H9 (cell line): ENCODE results near the gene SLIT1. TPM values are rescaled to one million over a fixed set of nuclear protein-coding genes. Genes with fewer than 3 reads are reported as not detected.

Source experiments
- DNase-seq: peaks from one replicate; pipeline ENCODE4 v3.0.0-alpha.2; 2017
- H2AFZ ChIP-seq: one replicate; pipeline ENCODE4 v1.6.1; 2013; ENCODE audit warnings: mild to moderate bottlenecking, low read length, control low read depth, moderate library complexity
- H2AK5ac ChIP-seq: 2 replicates; pipeline ENCODE4 v1.6.1; 2013; ENCODE audit warnings: low read length, control low read depth, mixed read lengths; ENCODE audit not compliant: insufficient read length
- H2BK120ac ChIP-seq: one replicate; pipeline ENCODE4 v1.6.1; 2013; ENCODE audit warnings: low read depth, mild to moderate bottlenecking, low read length, control low read depth, inconsistent platforms; ENCODE audit not compliant: poor library complexity, severe bottlenecking
- H2BK12ac ChIP-seq: 2 replicates; pipeline ENCODE4 v1.6.1; 2013; ENCODE audit warnings: low read length, control low read depth, mixed read lengths, low read depth; ENCODE audit not compliant: insufficient read length
- H2BK15ac ChIP-seq: 2 replicates; pipeline ENCODE4 v1.6.1; 2013; ENCODE audit warnings: low read depth, low read length, control low read depth
- H2BK20ac ChIP-seq: one replicate; pipeline ENCODE4 v1.6.1; 2013; ENCODE audit warnings: low read depth, mild to moderate bottlenecking, low read length, control low read depth, inconsistent platforms; ENCODE audit not compliant: poor library complexity, severe bottlenecking
- H2BK5ac ChIP-seq: 2 replicates; pipeline ENCODE4 v1.6.1; 2013; ENCODE audit warnings: low read length, control low read depth, mixed read lengths; ENCODE audit not compliant: insufficient read length
- H3K14ac ChIP-seq: 2 replicates; pipeline ENCODE4 v1.6.1; 2013; ENCODE audit warnings: low read length, control low read depth; ENCODE audit not compliant: insufficient read depth
- H3K18ac ChIP-seq: 2 replicates; pipeline ENCODE4 v1.6.1; 2013; ENCODE audit warnings: low read depth, mild to moderate bottlenecking, mixed read lengths, low read length, control low read depth; ENCODE audit not compliant: insufficient read length
- H3K23ac ChIP-seq: 2 replicates; pipeline ENCODE4 v1.6.1; 2013; ENCODE audit warnings: low read length, control low read depth, mixed read lengths, low read depth; ENCODE audit not compliant: insufficient read length
- H3K23me2 ChIP-seq: 2 replicates; pipeline ENCODE4 v1.6.1; 2013; ENCODE audit warnings: low read depth, mild to moderate bottlenecking, mixed read lengths, low read length, control low read depth; ENCODE audit not compliant: insufficient read length, poor library complexity, severe bottlenecking
- H3K27ac ChIP-seq: 2 replicates; pipeline ENCODE4 v1.5.1; 2013; ENCODE audit warnings: low read length, control low read depth, mixed read lengths, low read depth; ENCODE audit not compliant: insufficient read length
- H3K27me3 ChIP-seq: 2 replicates; pipeline ENCODE4 v1.6.1; 2013; ENCODE audit warnings: low read length, control low read depth, inconsistent platforms; ENCODE audit not compliant: insufficient read depth
- H3K4ac ChIP-seq: 2 replicates; pipeline ENCODE4 v1.6.1; 2013; ENCODE audit warnings: low read depth, mild to moderate bottlenecking, control low read depth, inconsistent platforms, low read length, moderate library complexity
- H3K4me1 ChIP-seq: 2 replicates; pipeline ENCODE4 v1.6.1; 2013; ENCODE audit warnings: low read length, control low read depth, inconsistent platforms; ENCODE audit not compliant: insufficient read depth
- H3K4me2 ChIP-seq: 2 replicates; pipeline ENCODE4 v1.6.1; 2013; ENCODE audit warnings: low read length, control low read depth, mixed read lengths; ENCODE audit not compliant: insufficient read length, insufficient read depth
- H3K56ac ChIP-seq: 2 replicates; pipeline ENCODE4 v1.6.1; 2013; ENCODE audit warnings: low read depth, mild to moderate bottlenecking, mixed read lengths, low read length, control low read depth; ENCODE audit not compliant: insufficient read length
- H3K79me1 ChIP-seq: 2 replicates; pipeline ENCODE4 v1.6.1; 2013; ENCODE audit warnings: low read depth, mild to moderate bottlenecking, moderate library complexity, low read length, control low read depth, inconsistent platforms; ENCODE audit not compliant: insufficient read depth, poor library complexity, severe bottlenecking
- H3K79me2 ChIP-seq: 2 replicates; pipeline ENCODE4 v1.6.1; 2013; ENCODE audit warnings: low read length, control low read depth, inconsistent platforms; ENCODE audit not compliant: insufficient read depth
- H3K9ac ChIP-seq: 2 replicates; pipeline ENCODE4 v1.6.1; 2013; ENCODE audit warnings: low read length, control low read depth, mixed read lengths; ENCODE audit not compliant: insufficient read length; ENCODE audit errors: extremely low read depth
- H3K9me3 ChIP-seq: one replicate; pipeline ENCODE4 v1.6.1; 2013; ENCODE audit warnings: low read depth, low read length, inconsistent platforms; ENCODE audit not compliant: control insufficient read depth
- H3T11ph ChIP-seq: one replicate; pipeline ENCODE4 v1.6.1; 2013; ENCODE audit warnings: mild to moderate bottlenecking, low read length, control low read depth, inconsistent platforms
- H4K20me1 ChIP-seq: one replicate; pipeline ENCODE4 v1.6.1; 2013; ENCODE audit not compliant: control insufficient read depth, insufficient read length, insufficient read depth
- H4K5ac ChIP-seq: 2 replicates; pipeline ENCODE4 v1.6.1; 2013; ENCODE audit warnings: low read depth, mild to moderate bottlenecking, mixed read lengths, low read length, control low read depth; ENCODE audit not compliant: insufficient read length
- H4K8ac ChIP-seq: replicated peaks from 2 replicates; pipeline ENCODE4 v1.6.1; 2013; ENCODE audit warnings: low read length, control low read depth, mixed read lengths, low read depth; ENCODE audit not compliant: insufficient read length
- H4K91ac ChIP-seq: 2 replicates; pipeline ENCODE4 v1.6.1; 2013; ENCODE audit warnings: low read depth, mild to moderate bottlenecking, moderate library complexity, mixed read lengths, low read length, control low read depth; ENCODE audit not compliant: insufficient read length
- H3K27ac Mint-ChIP-seq, 3 experiments: 2 replicates in 2 of 3; 3 replicates in 1 of 3; pipeline ENCODE4 v1.8.0; 2020 to 2021; ENCODE audit warnings: mixed read lengths in 3 of 3, mild to moderate bottlenecking in 1 of 3, moderate library complexity in 1 of 3
- H3K27me3 Mint-ChIP-seq: 2 replicates; pipeline ENCODE4 v1.8.0; 2021; ENCODE audit warnings: low read depth, mild to moderate bottlenecking, moderate library complexity, mixed read lengths
- H3K36me3 Mint-ChIP-seq, 3 experiments: 2 replicates in 2 of 3; 3 replicates in 1 of 3; pipeline ENCODE4 v1.8.0; 2020 to 2021; ENCODE audit warnings: low read depth in 3 of 3, mixed read lengths in 3 of 3; ENCODE audit not compliant: insufficient read depth in 1 of 3
- H3K4me1 Mint-ChIP-seq, 2 experiments: 2 replicates each; pipeline ENCODE4 v1.8.0; 2020; ENCODE audit warnings: mixed read lengths in 2 of 2
- H3K4me3 Mint-ChIP-seq, 2 experiments: 2 replicates in 1 of 2; 3 replicates in 1 of 2; pipeline ENCODE4 v1.8.0; 2020 to 2021; ENCODE audit warnings: mild to moderate bottlenecking in 2 of 2, mixed read lengths in 2 of 2, moderate library complexity in 1 of 2
- H3K9me3 Mint-ChIP-seq, 2 experiments: 2 replicates in 1 of 2; 3 replicates in 1 of 2; pipeline ENCODE4 v1.8.0; 2020; ENCODE audit warnings: mild to moderate bottlenecking in 2 of 2, mixed read lengths in 2 of 2, moderate library complexity in 1 of 2
- CTCF ChIP-seq: fragments of 200-600 bp; sonication (generic); conservative IDR thresholded peaks from 3 replicates; pipeline ENCODE4 v1.8.0; 2021; ENCODE audit warnings: antibody characterized with exemption, mild to moderate bottlenecking
- WGBS: extraction: QIAGEN DNeasy Blood & Tissue Kit; methylation state at CpG from one replicate; pipeline ENCODE4 v1.1.7; 2013; ENCODE audit warnings: missing lambda C conversion rate, low lambda C conversion rate, mixed read lengths; ENCODE audit not compliant: insufficient read length; ENCODE audit errors: extremely low coverage; 5-methylcytosine and 5-hydroxymethylcytosine counted together
- total RNA-seq: library from RNA; stranded (reverse); gene quantifications from 2 replicates; pipeline ENCODE4 v1.2.1, GENCODE V29; 2021

SLIT1 gene
- total RNA-seq, 1 experiment from 2014 or later = 0.57 TPM

- Histone ChIP-seq H3K4me2 (no peak overlapping the region), H3K4me1 (no peaks in the 10 kb centered on the region), H2AFZ (no peak overlapping the region), H2BK12ac (no peak overlapping the region), H2BK15ac (no peak overlapping the region), H2BK5ac (no peak overlapping the region), H3K9me3 (no peaks in the 10 kb centered on the region), H3K23ac (no peak overlapping the region), H2AK5ac (no peak overlapping the region), H3K56ac (no peak overlapping the region), H3K79me1 (no peaks in the 10 kb centered on the region), H3K27ac (no peak overlapping the region), H3K18ac (no peak overlapping the region), H3T11ph (no peak overlapping the region), H3K14ac (no peak overlapping the region), H4K20me1 (peaks cover 2% of the 10 kb centered on the region), H2BK20ac (no peak overlapping the region), H2BK120ac (no peak overlapping the region), H3K79me2 (no peaks in the 10 kb centered on the region), H3K23me2 (no peaks in the 10 kb centered on the region), H4K8ac (no peak overlapping the region), H3K4ac (no peak overlapping the region), H4K5ac (no peak overlapping the region), H3K9ac (no peak overlapping the region), H4K91ac (no peak overlapping the region), H3K27me3 (no peaks in the 10 kb centered on the region)
- Mint-ChIP-seq H3K9me3 (peaks cover 0 to 3% of the 10 kb centered on the region in 2 experiments; a peak in 1 of 5 replicates), H3K27ac (no peak overlapping the region), H3K36me3 (no peaks in the 10 kb centered on the region; a peak in 1 of 7 replicates), H3K27me3 (no peaks in the 10 kb centered on the region), H3K4me1 (peaks cover 5% of the 10 kb centered on the region in 2 experiments; a peak in 2 of 4 replicates), H3K4me3 (no peak overlapping the region)
- no peak for DNase-seq
- WGBS = no CpG with 5 or more reads among the region's 9 CpGs
- no peak for TF ChIP-seq CTCF
Observed at GRCh38 chr10:97057491-97058235, 128.1 kb downstream of the SLIT1 start.
